Peyer's patch (tissue), 4 donors: ENCODE results near the gene SIAH3. TPM values are rescaled to one million over a fixed set of nuclear protein-coding genes. Genes with fewer than 3 reads are reported as not detected.

ENCODE experiments used
- DNase-seq, 3 donors: peaks; one replicate each; pipeline ENCODE4 v3.0.0-alpha.2; 2017 to 2019
- H3K27ac ChIP-seq, 4 donors: fragments of 200-600 bp; sonication (generic); one replicate each; pipeline ENCODE4 v1.5.1; 2016 to 2019
- H3K27me3 ChIP-seq, 2 donors: fragments of 200-600 bp; sonication (generic); one replicate each; pipeline ENCODE4 v1.5.1; 2019
- H3K36me3 ChIP-seq, 3 donors: fragments of 200-600 bp; sonication (generic); one replicate each; pipeline ENCODE4 v1.5.1; 2016 to 2019
- H3K4me1 ChIP-seq, 4 donors: fragments of 200-600 bp; sonication (generic); one replicate each; pipeline ENCODE4 v1.5.1; 2016 to 2019
- H3K4me3 ChIP-seq, 4 donors: fragments of 200-600 bp; sonication (generic); 1 replicate in 3 of 4; 2 replicates in 1 of 4; pipeline ENCODE4 v1.5.1; 2016 to 2019; ENCODE audit warnings: mild to moderate bottlenecking in 1 of 4
- H3K9me3 ChIP-seq, 4 donors: fragments of 200-600 bp; sonication (generic); one replicate each; pipeline ENCODE4 v1.5.1; 2016 to 2019; ENCODE audit warnings: mild to moderate bottlenecking in 1 of 4
- POLR2A ChIP-seq, 2 donors: fragments of 450-650 bp; IDR thresholded peaks; one replicate each; pipeline ENCODE4 v1.5.1; 2017; ENCODE audit warnings: antibody characterized with exemption in 2 of 2, mild to moderate bottlenecking in 2 of 2, moderate library complexity in 2 of 2
- total RNA-seq, 4 donors: library from RNA; depleted of rRNA; stranded (reverse); fragments of >200 nt; gene quantifications; one replicate each; pipeline ENCODE4 v1.1.0, GENCODE V29; 2016
- TF ChIP-seq, protein P1 (sequence below), 6 experiments: fragments of 450-650 bp in 4 of 6; fragments of 200-600 bp in 2 of 6; sonication (generic) in 1 of 6; IDR thresholded peaks; one replicate each; pipeline ENCODE4 v1.5.1; 2017 to 2019; ENCODE audit warnings: antibody characterized with exemption in 6 of 6, mild to moderate bottlenecking in 3 of 6, moderate library complexity in 1 of 6

Gene SIAH3
- total RNA-seq, 4 donors from 2014 or later, result not detected

GRCh38 chr13:45778882-45779281 lies 72.7 kb downstream of the SIAH3 start:
- H3K4me1 ChIP-seq, result peaks cover 0 to 10% (median 0%) of the 10 kb centered on the region in 4 donors
- no peak for DNase-seq
- H3K27ac ChIP-seq, result no peak overlapping the region
- no peaks in the 10 kb centered on the region for H3K9me3 ChIP-seq
- H3K36me3 ChIP-seq, result no peaks in the 10 kb centered on the region
- TF ChIP-seq, protein P1, sequence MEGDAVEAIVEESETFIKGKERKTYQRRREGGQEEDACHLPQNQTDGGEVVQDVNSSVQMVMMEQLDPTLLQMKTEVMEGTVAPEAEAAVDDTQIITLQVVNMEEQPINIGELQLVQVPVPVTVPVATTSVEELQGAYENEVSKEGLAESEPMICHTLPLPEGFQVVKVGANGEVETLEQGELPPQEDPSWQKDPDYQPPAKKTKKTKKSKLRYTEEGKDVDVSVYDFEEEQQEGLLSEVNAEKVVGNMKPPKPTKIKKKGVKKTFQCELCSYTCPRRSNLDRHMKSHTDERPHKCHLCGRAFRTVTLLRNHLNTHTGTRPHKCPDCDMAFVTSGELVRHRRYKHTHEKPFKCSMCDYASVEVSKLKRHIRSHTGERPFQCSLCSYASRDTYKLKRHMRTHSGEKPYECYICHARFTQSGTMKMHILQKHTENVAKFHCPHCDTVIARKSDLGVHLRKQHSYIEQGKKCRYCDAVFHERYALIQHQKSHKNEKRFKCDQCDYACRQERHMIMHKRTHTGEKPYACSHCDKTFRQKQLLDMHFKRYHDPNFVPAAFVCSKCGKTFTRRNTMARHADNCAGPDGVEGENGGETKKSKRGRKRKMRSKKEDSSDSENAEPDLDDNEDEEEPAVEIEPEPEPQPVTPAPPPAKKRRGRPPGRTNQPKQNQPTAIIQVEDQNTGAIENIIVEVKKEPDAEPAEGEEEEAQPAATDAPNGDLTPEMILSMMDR (IDR thresholded peaks at IDR 0.05), result no peak
- no peak for TF ChIP-seq POLR2A (IDR thresholded peaks at IDR 0.05)
- H3K4me3 ChIP-seq, result no peak overlapping the region
- no peaks in the 10 kb centered on the region for H3K27me3 ChIP-seq

DNA sequence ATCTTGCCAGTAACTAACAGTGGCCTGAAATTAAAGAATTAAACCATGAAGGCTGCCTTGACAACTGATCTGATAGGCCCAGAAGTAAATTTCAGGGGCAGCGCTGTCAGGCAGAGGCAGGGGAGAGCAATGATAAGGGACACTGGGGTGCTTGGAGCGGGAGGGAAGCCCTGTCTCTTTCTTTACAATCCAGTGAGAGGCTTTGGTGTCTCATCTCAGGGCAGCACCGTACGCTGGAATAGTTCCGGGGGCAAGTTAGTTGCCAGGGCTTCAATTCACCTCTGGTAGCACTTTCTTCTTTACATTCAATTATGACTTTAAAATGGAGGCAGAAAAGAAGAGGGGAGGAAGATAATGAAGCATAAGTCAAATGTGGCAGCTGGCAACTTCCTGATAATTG lies 74.8 kb downstream of the SIAH3 start:
- TF ChIP-seq, protein P1 (IDR thresholded peaks at IDR 0.05), result no peak
- TF ChIP-seq POLR2A (IDR thresholded peaks at IDR 0.05), result no peak

DNA sequence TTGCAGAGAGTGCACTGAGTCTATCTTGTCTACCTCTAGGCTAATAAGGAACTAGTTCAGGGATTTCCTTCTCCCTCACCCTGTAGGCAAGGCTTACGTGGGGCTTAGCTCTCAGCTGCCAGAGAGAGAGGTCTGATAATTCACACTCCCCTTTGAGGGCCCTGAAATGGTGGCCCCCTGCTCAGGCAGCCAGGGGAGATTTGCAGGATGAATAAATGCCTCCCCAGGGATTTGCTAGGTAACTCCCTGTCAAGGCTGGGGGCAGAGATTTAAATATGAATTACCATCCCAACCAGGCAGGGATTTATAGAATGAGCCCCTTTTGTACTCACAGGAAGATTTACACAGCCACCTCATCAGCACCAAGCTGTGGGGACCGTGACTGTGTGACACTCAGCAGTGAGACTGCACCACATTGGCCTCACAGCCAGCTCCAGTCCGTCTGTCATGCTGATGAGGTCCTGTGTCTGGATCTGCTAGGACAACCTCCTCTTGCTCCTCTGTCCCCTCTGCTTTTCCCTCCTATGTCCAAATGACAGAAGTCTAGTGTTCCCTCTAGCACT lies 76.1 kb downstream of the SIAH3 start:
- TF ChIP-seq POLR2A (IDR thresholded peaks at IDR 0.05), result no peak
- TF ChIP-seq, protein P1 (IDR thresholded peaks at IDR 0.05), result no peak
- Histone ChIP-seq H3K4me3 (no peak overlapping the region), H3K9me3 (no peaks in the 10 kb centered on the region), H3K27me3 (no peaks in the 10 kb centered on the region), H3K36me3 (no peaks in the 10 kb centered on the region), H3K27ac (no peak overlapping the region), H3K4me1 (no peaks in the 10 kb centered on the region)
- DNase-seq, result no peak

More for the DNA sequence above, 74.8 kb downstream of the SIAH3 start:
- no peak for DNase-seq
- Histone ChIP-seq H3K27ac (no peak overlapping the region), H3K9me3 (no peaks in the 10 kb centered on the region), H3K27me3 (no peaks in the 10 kb centered on the region), H3K36me3 (no peaks in the 10 kb centered on the region), H3K4me1 (peaks cover 0 to 8% (median 0%) of the 10 kb centered on the region in 4 donors), H3K4me3 (no peak overlapping the region)

DNA sequence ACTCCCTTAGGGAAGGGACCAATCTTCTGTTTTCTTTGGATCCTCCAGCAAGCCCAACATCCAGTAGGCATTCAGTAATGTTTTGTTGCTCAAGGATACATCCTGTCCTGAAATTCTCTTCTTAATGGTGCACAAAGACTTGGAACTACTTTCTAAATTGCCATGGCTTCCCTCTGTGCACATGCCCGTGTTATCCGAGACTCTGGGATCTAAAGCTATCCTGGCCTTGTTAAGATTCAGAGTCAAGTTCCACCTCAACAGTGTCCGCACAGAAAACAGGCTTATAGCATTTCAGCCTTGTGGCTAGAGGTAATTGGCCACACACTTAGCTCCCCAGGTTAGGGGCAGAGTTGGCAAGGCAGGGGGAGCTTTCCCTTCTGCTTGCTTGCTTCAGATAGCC lies 77.6 kb downstream of the SIAH3 start:
- H3K27me3 ChIP-seq, result no peaks in the 10 kb centered on the region
- no peaks in the 10 kb centered on the region for H3K9me3 ChIP-seq
- no peak for DNase-seq
- no peaks in the 10 kb centered on the region for H3K4me1 ChIP-seq
- TF ChIP-seq POLR2A (IDR thresholded peaks at IDR 0.05), result no peak
- TF ChIP-seq, protein P1 (IDR thresholded peaks at IDR 0.05), result no peak
- H3K4me3 ChIP-seq, result no peak overlapping the region
- no peak overlapping the region for H3K27ac ChIP-seq
- no peaks in the 10 kb centered on the region for H3K36me3 ChIP-seq

DNA sequence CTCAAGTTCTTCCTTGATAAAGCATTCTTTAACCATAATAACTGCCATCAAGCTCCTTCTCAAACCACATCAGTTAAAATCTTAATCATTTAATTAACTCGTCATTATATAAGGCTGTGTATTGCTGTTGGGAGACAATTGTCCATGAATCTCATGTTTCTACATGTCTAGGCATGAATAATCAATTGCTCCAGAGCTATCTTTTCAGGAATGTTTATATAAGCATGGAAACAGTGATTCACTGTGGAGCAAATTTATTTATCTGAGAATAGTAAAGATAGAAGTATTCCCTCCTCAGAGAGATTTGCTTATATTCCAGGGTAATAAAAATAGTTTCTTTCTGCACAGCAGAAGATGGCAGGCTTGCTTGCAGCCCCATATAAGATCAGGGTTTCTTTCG lies 78.3 kb downstream of the SIAH3 start:
- Histone ChIP-seq H3K27ac (no peak overlapping the region), H3K36me3 (no peaks in the 10 kb centered on the region), H3K27me3 (no peaks in the 10 kb centered on the region), H3K4me3 (no peak overlapping the region), H3K9me3 (no peaks in the 10 kb centered on the region), H3K4me1 (no peaks in the 10 kb centered on the region)
- DNase-seq, result no peak
- TF ChIP-seq POLR2A (IDR thresholded peaks at IDR 0.05), result no peak
- TF ChIP-seq, protein P1 (IDR thresholded peaks at IDR 0.05), result no peak

GRCh38 chr13:45770886-45771285 lies 80.7 kb downstream of the SIAH3 start:
- no peaks in the 10 kb centered on the region for H3K36me3 ChIP-seq
- H3K4me1 ChIP-seq, result no peaks in the 10 kb centered on the region
- H3K4me3 ChIP-seq, result no peak overlapping the region
- H3K9me3 ChIP-seq, result no peaks in the 10 kb centered on the region
- DNase-seq, result no peak
- H3K27me3 ChIP-seq, result no peaks in the 10 kb centered on the region
- TF ChIP-seq, protein P1 (IDR thresholded peaks at IDR 0.05), result no peak
- TF ChIP-seq POLR2A (IDR thresholded peaks at IDR 0.05), result no peak
- H3K27ac ChIP-seq, result no peak overlapping the region
